Occipital lobe (tissue), 2 donors: ENCODE results near the gene CSTB. TPM values are rescaled to one million over a fixed set of nuclear protein-coding genes. Genes with fewer than 3 reads are reported as not detected.

Experiments
- DNase-seq: peaks from one replicate; lab custom pipeline; 2025; lab: John Stamatoyannopoulos, UW
- total RNA-seq: library from RNA; depleted of rRNA; stranded (reverse); fragments of >200 nt; gene quantifications from one replicate; pipeline ENCODE4 v1.2.3, GENCODE V29; 2014

CSTB gene
- total RNA-seq, 1 donor from 2014 or later, result 7.5 TPM

DNA sequence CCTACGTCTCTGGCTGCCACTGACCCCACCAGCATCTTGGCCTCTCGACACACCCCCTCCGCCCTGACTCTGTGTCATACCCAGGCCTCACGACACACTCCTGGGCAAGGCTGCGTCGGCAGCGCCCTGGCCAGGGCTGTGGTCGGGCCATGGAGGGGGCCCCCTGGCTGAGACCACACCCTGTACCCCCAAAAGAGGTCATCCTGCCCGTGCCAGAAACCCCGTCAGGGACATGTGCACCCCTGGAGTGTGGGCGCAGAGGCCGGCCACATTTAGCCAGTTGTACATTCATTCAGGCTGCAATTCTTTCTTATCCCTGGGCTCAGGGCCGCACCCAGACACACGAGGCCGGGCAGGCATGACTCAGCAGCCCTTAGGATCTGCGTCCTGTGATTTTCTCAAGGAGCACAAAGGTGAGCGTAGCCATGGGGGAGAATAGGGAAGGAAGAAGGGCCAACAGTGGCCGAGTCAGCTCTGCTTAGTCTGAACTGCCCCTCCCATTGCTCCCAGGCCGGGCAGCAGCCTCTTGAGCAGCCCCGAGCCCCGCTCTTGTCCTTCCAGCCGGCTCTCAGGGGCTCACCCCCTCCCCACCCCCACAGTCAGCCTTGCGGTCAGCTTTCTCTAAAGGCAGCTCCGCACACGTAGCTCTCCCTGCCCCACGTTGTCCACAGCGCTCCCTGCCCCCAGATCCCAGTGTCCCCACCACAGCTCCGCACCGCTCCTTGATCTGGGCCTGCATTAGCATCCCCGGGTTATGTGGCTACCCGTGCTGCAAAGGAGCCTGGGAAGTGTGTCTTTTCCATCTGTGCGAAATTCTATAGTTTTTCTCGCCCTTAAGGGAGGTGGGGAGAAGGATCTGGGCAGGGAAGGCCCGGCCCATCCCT is 7.9 kb downstream of the CSTB start:
- no peak for DNase-seq

DNA sequence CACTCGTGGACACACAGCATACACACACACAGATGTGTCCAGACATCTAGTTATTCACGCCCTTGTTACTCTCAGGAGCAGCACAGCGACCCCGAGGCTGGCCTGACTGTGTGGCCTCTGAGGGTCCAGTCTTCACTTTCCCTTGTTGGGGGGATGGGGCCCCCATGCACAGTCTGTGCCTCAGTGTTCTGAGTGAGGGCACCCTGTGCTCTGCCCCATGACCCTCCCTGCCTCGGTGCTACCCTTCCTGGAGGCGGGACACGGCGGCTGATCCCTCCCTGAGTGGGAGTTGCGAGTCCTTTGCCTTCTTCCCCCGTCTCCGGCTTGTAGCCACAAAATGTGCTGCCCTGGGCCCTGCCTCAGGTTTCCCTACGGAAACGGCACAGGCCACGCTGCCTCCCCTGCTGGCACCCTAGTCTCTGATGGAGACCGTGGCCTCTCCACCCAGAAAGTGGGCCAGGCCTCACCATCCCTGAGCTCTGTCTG is 8.6 kb downstream of the CSTB start:
- no peak for DNase-seq

DNA sequence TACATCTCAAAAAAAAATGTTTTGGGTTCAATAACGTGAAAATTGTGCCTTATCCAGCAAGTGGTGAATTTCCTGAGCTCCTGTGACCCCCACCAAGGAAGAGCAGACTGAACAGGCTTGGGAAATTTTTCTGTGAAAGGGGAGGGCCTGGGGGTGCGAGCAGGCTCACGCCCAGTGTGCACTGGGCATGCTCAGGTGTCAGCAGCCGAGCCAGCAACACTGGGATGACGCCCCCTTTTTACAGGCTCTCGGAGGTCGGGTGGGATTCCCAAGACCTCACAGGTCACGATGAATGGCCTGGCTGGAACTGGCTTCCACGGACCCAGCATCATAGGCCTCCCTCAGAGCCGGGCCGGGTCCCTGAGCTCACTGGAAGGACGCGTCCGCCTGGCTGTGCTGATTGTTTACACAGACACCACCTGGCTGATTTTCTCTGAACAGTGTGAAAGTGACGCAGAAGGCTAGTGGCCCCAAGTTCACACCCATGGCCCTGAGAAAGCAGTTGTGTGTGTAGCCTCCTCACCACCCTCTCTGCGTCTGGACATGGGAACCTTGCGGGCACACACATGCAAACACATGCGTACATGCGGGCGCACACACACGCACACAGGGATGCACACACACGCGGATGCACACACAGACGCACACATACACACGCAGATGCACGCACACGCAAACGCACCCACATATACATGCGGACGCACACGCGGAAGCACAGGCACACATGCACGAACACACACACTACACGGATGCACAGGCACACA is 9.2 kb downstream of the CSTB start:
- no peak for DNase-seq

DNA sequence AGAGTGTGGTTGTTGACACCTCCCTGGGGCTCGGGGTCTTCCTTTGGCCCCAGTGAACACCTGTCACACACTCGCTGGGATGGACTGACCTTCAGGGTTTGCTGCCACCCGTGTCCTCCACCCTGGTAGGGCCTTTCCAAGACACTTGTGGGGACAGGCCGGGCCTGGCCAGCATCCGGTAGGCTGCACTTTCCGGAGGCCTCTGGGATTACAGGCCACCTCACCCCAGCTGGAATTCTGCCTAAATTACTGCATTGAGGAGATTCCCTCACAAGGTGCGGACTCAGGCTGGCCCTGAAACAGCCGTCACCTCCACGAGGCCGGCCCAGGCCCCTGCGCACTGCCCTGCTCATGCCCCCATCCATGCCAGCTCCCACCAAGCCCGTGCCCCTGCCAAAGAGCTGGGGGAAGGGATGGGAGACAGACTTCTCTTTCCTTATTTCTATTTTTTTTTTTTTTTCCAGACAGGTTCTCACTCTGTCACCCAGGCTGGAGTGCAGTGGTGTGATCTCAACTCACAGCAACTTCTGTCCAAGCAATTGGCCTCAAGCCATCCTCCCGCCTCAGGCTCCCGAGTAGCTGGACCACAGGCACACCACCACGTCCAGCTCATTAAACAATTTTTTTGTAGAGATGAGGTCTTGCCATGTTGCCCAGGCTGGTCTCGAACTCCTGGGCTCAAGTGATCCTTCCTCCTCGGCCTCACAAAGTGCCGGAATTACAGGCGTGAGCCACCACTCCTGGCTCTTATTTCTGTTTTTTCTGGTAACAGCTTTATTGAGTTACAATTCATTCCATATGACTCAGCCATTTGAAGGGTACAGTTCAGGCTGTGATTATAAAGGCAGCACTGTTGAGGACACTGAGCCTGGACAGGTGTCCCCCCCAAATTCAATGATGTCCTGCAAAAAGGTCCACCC is 11.3 kb downstream of the CSTB start:
- DNase-seq, result no peak

DNA sequence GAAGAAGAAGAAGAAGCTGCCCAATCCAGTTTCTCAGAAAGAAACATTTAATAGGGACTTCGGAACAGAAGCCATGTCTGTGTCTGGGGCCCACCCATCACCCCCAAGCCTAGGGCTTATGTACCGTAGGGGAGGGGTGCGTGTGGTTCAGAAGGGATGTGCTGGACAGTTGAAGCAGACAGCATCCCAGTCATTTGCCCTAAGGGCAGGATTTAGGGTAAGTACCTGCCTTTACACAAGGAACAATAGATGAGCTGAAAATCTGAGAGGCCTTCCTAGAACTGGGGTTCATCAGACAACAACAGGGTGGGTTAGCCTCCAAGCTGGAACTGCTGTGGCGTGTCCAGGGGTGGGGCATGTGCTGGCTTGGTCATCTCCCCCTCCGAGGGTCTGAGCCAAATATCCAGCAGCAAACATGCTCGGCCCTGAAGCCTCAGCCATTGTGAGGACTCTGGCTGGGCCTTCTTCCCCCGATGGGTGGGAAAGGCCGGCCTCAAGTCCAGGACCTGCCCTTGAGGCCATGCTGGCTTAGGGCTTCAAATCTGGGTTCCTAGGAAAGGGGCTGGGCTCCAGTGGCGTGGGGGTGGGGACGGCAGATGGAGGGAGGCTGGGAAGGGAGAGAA is 12.1 kb downstream of the CSTB start:
- no peak for DNase-seq

DNA sequence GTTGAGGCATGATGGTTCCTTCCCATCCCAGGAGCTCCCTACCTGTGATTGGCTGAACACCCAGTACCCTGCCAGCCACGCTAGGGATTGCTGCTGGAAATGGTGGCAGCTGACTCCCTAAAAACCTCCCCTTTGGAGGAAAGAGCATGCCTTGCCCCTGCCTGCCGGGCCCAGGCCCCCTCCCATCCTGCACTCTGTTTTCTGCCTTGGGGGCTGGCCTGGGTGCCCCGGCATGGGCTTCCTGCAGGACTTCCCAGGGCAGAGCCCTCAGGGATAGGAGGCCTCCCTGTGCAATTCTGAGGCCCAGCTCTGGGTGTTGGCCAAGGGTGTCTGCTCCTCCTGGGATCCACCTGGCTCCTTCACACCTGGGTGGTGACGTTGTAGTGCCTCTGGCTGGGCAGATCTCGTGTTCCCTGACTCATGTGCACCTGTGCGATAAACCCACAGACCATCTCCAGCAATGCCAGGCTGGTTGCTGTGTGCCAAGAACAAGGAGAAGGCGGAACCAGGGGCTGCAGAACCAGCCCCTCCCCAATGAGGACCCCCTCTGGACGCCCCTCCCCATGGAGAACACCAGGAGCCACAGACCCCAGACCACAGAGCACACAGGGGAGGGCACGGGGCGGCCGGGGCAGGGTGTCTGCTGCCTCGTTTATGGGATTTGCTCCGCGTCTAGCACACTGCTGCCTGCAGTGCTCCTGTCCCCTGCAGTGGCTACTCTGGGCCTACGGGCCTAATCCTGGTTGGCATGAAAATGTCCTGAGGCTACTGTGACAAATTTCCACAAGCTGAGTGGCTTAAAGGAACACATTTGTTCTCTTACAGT is 13.6 kb downstream of the CSTB start:
- no peak for DNase-seq

DNA sequence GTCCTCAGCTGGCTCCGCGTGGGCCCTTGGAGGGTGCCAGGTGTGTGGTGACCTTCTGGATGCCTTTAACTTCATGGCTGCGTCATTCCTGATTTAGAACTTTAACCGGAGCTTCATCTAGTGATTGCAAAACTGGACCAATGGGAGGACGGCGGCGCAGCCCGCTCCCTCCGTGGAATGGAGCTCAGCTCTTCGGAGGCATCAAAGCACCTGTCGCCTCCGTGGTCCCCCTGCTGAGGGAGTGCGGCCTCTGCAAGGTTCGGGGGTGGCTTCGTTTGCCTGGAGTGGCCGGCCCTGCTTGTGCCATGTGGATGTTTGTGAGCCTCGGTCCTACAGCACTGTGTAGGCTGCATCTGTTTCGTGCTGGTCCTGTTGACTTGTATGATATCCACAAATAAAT is 14.2 kb downstream of the CSTB start:
- no peak for DNase-seq

DNA sequence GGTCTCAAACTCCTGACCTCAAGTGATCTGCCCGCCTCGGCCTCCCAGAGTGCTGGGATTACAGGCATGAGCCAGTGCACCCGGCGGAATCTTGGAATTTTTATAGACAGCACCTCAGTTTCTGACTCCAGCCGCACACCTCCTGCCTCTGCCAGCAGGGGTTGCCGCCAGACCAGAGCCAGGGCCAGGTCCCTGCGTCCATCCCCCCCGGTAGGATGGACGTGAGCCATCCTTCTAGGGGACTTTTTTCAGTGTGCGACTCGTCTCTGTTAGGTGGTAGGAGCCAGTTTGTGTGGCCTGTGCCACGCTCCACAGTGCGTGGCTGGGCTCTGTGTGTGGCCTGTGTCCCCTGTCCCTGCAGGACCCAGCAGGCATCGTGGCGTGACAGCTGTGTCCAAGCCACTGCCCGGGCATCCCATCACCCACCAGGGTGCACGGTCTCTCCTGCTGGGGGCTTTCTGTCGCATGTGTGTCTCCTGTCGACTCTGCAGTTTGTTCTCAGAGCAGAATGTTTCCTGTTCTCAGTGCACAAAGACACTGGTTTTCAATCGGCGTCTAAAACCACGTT is 15.6 kb downstream of the CSTB start:
- DNase-seq, result no peak

DNA sequence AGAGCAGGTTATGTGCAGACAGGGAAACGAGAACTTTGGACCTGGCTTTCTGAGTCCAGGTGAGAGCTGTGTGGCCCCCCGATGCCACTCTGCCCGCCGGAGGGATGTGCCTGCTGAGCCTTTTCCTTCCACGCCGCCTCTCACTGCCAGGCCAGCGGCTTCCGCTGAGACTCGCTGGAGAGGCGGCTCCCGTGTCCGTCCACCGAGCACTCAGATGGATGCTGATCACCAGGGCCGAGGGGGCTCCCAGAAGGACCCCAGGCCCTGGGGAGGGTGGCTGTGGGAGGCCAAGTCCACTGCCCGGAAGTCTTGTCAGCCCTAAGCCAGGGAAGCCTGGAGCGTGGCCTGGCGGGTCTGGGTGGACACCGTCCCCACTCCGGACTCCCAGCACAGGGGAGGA is 16.5 kb downstream of the CSTB start:
- DNase-seq, result no peak

DNA sequence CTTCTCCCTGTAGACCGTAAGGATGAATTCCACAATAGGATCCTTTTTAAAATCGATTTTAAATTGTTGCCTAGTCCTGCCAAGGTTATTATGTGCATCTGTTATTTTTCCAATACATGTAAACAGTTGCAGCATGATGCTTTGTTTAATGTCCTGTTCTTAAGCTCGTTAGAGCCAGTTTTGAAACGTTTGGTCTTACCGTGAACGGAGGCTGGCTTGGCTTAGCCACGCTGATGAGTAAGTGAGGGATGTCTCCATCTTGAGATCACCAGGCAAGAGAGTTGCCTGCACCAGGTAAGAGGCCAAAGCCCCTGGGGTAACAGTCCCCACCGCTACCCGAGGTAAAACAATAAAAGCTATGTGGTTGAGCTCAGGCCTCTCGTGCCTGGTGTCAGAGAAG is 17.3 kb downstream of the CSTB start:
- DNase-seq, result no peak

DNA sequence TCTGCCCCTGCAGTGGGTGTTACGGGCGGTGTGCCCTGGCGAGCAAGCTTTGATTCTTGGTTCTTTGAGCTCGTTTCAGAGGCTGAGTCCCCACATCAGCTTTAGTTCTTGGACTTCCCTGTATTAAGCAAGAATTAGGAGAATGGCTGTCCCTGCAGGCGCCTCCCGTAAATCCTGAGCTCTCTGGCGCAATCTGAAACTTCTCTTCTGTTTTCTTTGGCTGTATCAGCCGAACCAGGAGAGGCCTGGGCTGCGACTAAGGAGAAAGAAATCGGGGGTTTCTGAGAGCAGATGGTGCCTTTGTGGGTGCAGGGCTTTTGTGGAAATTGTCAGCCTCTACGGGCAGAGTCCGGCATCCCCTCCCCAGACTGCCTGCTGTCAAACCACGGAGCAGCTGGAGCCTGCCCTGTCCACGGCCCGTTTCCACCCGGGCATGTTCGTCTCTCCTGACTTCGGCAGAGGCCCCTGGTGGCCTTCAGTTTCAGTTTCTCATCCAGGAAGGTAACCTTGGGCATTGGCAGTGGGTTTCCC is 17.9 kb downstream of the CSTB start:
- no peak for DNase-seq

DNA sequence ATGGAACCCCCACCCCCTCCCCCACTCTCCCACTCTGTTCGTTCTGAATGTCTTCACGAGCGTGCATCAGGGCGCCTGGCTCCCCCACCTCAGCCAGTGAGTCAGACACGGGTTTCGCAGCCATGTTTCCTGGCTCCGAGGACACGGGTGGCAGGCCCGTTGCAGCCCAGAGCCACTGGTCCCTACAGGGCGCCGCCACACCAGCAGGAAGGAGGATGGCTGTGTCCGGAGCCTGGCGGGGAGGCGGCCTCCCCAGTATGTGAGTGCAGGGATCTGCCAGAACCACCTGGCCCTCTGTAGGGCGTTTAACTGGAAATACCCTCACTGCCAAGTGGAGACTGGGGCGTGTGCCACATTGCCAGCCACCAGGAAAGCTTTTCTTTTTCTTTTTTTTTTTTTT is 18.5 kb downstream of the CSTB start:
- no peak for DNase-seq

DNA sequence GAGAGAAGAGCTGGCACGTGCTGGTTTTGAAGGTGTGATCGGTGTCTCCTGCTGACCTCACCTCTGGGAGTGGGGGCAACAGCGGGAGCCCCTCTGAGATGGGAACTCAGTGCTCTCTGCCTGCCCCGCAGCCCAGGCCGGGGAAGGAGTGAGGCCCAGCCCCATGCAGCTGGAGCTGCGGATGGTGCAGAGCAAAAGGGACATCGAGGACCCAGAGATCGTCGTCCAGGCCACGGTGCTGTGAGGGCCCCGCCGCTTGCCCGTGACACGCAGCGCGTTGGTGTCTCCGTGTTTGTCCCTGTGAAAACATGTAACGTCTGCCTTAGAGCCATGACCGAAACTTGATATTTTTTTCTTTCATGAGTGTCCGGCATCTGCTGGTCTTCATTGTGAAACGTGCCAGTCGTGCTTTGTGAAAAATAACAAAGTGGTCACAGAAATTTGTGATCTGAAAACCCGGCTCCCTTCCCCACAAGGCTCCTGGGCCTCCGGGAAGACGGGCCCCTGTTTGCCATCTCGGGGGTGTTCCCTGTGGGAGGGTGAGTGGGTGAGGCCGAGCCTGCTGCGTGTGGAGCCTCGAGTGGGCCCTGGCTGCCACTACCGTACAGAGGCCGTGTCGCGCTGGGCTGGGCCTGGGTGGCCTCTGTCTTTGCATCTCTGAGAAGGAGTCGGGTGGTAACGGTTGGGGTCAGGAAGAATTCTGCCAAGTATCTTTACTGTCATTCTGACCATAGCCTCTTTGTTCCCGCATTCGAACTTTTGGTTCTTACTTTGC is 20.1 kb downstream of the CSTB start:
- no peak for DNase-seq

DNA sequence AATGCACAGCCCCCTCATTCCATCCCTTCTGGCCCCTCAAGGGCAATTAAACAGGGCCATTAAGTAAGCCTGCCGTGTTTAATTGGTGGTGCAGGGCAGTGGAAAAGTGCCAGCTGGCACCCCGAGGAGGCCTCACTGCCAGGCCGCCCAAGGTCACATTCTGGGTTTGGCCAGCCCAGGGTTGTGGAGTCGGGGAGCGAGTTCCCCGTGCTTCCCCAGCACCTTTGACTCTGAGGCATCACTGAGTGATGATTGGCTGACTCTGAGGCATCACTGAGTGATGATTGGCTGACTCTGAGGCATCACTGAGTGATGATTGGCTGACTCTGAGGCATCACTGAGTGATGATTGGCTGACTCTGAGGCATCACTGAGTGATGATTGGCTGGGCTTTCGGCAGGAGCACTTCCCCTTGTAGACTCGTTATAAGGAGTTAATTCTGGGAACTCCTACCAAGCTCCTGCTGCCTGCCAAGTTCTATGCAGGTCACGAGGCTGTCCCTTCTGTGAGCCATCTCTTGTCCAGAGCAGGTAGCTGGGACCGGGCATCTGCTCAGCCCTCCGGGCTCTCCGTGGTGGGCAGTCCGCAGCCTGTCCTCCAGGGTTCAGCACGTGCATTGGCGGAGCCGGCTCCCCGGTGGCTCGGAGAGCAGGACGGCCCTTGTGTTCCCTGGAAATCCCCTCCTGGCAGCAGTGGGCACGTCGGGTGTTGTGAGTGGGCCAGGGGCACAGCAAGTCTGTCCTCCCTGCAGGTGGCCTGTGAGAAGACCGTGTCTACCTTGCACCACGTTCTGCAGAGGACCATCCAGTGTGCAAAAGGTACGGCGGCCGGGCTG is 20.9 kb downstream of the CSTB start:
- DNase-seq, result no peak

DNA sequence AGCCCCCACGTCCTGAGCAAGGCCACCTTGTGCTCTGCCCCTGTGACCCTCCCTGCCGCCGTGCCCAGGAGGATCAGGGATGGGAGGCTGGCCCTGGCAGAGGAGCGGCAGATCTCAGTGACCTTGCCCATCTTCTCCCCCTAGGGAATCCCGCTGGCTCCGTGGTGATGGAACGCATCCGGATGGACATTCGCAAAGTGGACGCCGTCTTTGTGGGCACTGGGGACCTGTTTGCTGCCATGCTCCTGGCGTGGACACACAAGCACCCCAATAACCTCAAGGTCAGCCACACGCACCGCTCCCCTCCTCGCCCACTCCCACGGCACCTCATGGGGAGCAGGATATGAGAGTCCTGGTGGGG is 22.7 kb downstream of the CSTB start:
- no peak for DNase-seq

DNA sequence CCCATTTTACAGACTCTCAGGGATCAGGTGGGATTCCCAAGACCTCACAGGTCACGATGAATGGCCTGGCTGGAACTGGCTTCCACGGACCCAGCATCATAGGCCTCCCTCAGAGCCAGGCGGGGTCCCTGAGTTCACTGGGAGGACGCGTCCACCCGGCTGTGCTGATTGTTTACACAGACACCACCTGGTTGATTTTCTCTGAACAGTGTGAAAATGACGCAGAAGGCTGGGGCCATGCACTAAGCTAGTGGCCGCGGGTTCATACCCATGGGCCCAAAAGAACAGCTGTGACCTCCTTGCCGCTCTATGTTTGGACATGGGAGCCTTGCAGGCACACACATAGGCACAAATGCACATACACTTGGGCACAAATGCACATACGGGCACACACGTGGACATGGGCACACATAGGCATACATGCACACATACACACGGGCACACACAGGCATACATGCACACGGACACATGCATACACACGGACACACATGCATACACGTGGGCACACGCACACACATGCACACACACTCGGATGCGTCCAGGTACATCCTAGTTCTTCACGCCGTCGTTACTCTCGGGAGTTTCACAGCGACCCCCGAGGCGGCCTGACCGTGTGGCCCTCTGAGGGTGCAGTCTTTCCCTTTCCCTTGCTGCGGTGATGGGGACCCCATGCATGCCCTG is 23.2 kb downstream of the CSTB start:
- DNase-seq, result no peak

DNA sequence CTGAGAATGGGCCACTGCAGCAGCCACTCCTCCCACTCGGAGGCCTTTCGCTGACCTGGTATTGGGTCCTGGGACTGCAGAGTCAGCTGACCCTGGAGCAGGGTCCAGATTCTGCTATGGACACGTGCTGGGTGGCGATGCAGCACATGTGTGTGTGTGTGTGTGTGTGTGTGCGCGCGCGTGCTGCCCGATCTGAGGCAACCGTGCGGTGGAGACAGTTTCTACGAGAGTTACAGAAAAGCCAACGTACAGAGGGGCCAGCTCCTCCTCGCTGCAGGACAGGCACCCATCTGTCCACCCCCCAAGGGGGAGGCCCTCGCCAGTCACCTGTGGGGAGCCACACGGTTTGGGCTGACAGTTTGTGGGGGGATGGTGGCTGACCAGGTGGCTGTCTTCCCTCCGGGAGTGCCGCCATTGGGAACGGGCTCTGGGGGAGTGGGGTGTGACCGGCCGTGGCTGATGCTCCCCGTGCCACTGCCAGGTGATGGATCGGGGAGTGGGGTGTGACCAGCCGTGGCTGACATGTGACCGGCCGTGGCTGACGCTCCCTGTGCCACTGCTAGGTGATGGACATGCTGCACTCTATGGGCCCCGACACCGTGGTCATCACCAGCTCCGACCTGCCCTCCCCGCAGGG is 24.0 kb downstream of the CSTB start:
- no peak for DNase-seq
